WTC11 (cell line): ENCODE results near the gene ABAT. TPM values are rescaled to one million over a fixed set of nuclear protein-coding genes. Genes with fewer than 3 reads are reported as not detected.

Source experiments
- ATAC-seq: fragments of 200-7000 bp; cut with Tn5 transposase; 2 replicates; pipeline ENCODE4 v1.10.0; 2021; ENCODE audit warnings: mild to moderate bottlenecking, moderate library complexity
- CTCF ChIA-PET: fragments of 300-600 bp; sonication (Branson Sonifier 250); formaldehyde crosslinking; loops from one replicate; lab custom pipeline; 2021; ENCODE audit warnings: antibody characterized with exemption; lab: Charles Lee
- POLR2A ChIA-PET: fragments of 350-600 bp; sonication (Branson Sonifier 250); formaldehyde crosslinking; loops from one replicate; lab custom pipeline; 2021; ENCODE audit warnings: antibody characterized with exemption; lab: Charles Lee
- DNase-seq: peaks from one replicate; pipeline ENCODE4 v3.0.0; 2021; ENCODE audit warnings: low spot score
- H3K27ac Mint-ChIP-seq: 2 replicates; pipeline ENCODE4 v1.8.0; 2021; ENCODE audit warnings: mixed read lengths
- H3K27me3 Mint-ChIP-seq: 2 replicates; pipeline ENCODE4 v1.8.0; 2021; ENCODE audit warnings: low read depth, mild to moderate bottlenecking, moderate library complexity, mixed read lengths
- H3K36me3 Mint-ChIP-seq: 2 replicates; pipeline ENCODE4 v1.8.0; 2021; ENCODE audit warnings: mixed read lengths
- H3K4me1 Mint-ChIP-seq: 2 replicates; pipeline ENCODE4 v1.8.0; 2022; ENCODE audit warnings: mixed read lengths
- H3K4me3 Mint-ChIP-seq: 2 replicates; pipeline ENCODE4 v1.8.0; 2021; ENCODE audit warnings: mild to moderate bottlenecking, moderate library complexity, mixed read lengths
- H3K9me3 Mint-ChIP-seq: 2 replicates; pipeline ENCODE4 v1.8.0; 2021; ENCODE audit warnings: mixed read lengths
- CREB1 ChIP-seq: sonication (generic); formaldehyde crosslinking; IDR thresholded peaks from 2 replicates; pipeline ENCODE4 v1.8.0; 2023; ENCODE audit warnings: mild to moderate bottlenecking, missing genetic modification reagents
- CREM ChIP-seq: sonication (generic); formaldehyde crosslinking; IDR thresholded peaks from 2 replicates; pipeline ENCODE4 v1.8.1; 2022; ENCODE audit warnings: mild to moderate bottlenecking, missing genetic modification reagents, moderate library complexity
- EMX1 ChIP-seq: fragments of 250-450 bp; sonication (Bioruptor Pico); IDR thresholded peaks from 2 replicates; pipeline ENCODE4 v1.8.0; 2021; ENCODE audit warnings: mild to moderate bottlenecking
- IRF2 ChIP-seq: sonication (generic); formaldehyde crosslinking; IDR thresholded peaks from 2 replicates; pipeline ENCODE4 v1.8.0; 2022; ENCODE audit warnings: low read depth, missing genetic modification reagents, borderline replicate concordance
- NR1H2 ChIP-seq: sonication (generic); formaldehyde crosslinking; IDR thresholded peaks from 2 replicates; pipeline ENCODE4 v1.9.0; 2021; ENCODE audit warnings: mild to moderate bottlenecking, moderate library complexity, missing genetic modification reagents
- NR3C1 ChIP-seq: sonication (generic); formaldehyde crosslinking; conservative IDR thresholded peaks from 2 replicates; pipeline ENCODE4 v1.8.1; 2023; ENCODE audit warnings: low read depth, mild to moderate bottlenecking, missing genetic modification reagents
- OVOL2 ChIP-seq: fragments of 250-450 bp; sonication (Bioruptor Pico); IDR thresholded peaks from 2 replicates; pipeline ENCODE4 v1.9.0; 2021; ENCODE audit warnings: mild to moderate bottlenecking, borderline replicate concordance
- RELA ChIP-seq: sonication (generic); formaldehyde crosslinking; IDR thresholded peaks from 2 replicates; pipeline ENCODE4 v1.8.1; 2022; ENCODE audit warnings: missing genetic modification reagents, mild to moderate bottlenecking, borderline replicate concordance
- SMAD3 ChIP-seq: sonication (generic); formaldehyde crosslinking; IDR thresholded peaks from 2 replicates; pipeline ENCODE4 v1.8.0; 2022; ENCODE audit warnings: missing genetic modification reagents, mild to moderate bottlenecking, borderline replicate concordance
- SMAD4 ChIP-seq: sonication (generic); formaldehyde crosslinking; IDR thresholded peaks from 2 replicates; pipeline ENCODE4 v1.8.0; 2022; ENCODE audit warnings: mild to moderate bottlenecking, missing genetic modification reagents
- ZNF263 ChIP-seq: sonication (generic); formaldehyde crosslinking; IDR thresholded peaks from 2 replicates; pipeline ENCODE4 v1.8.1; 2022; ENCODE audit warnings: low read depth, mild to moderate bottlenecking, moderate library complexity, missing genetic modification reagents
- total RNA-seq: library from RNA; stranded (reverse); gene quantifications from 3 replicates; pipeline ENCODE4 v1.2.3, GENCODE V29; 2021
- TF ChIP-seq, protein P1 (sequence below): fragments of 250-450 bp; sonication (Bioruptor Pico); IDR thresholded peaks from 2 replicates; pipeline ENCODE4 v1.9.0; 2021; ENCODE audit warnings: mild to moderate bottlenecking
- TF ChIP-seq, protein P2 (sequence below): fragments of 250-450 bp; sonication (Bioruptor Pico); IDR thresholded peaks from 2 replicates; pipeline ENCODE4 v1.9.0; 2021; ENCODE audit warnings: mild to moderate bottlenecking, borderline replicate concordance
- TF ChIP-seq, protein P3 (sequence below): fragments of 250-450 bp; sonication (Bioruptor Pico); IDR thresholded peaks from 2 replicates; pipeline ENCODE4 v1.9.0; 2021; ENCODE audit warnings: moderate library complexity, mild to moderate bottlenecking, inconsistent platforms, borderline replicate concordance
- TF ChIP-seq, protein P4 (sequence below): sonication (generic); formaldehyde crosslinking; IDR thresholded peaks from 2 replicates; pipeline ENCODE4 v1.8.1; 2023; ENCODE audit warnings: mild to moderate bottlenecking, missing genetic modification reagents

The ABAT gene
- total RNA-seq, 1 experiment from 2014 or later = 6.6 TPM

DNA sequence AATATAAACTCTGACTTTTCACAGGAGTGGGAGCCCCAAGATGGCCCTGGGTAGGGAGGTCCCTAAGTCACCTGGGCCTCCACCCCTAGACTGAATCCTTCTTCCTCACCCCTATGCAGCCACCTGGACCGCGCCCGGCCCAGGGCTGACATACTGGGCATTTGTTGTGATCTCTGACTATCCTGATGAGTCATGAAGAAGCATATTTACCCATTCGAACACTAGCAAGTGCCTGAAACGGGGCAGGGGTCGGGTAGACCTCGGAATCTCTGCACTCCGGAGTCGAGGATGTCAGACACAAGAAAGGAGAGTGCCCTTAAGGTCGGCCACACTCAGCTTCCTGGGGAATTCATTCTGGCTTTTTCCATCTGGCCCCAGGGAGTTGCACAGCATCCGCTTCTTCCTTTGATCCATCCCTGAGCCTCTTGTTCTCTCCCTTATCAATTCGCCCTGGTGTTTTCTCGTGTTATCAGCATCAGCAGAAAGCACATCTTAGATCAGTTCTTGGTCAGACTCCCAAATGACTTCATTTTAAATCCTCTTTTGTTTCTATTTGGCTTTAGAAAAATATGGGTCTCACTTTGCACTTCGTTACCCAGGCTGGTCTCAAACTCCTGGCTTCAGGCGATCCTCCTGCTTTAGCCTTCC is 42.5 kb upstream of the ABAT start (continued):
- TF ChIP-seq NR1H2 (CRISPR knock-in tag) (no peak), CREM (CRISPR knock-in tag) (no peak)
- TF ChIP-seq, protein P1, sequence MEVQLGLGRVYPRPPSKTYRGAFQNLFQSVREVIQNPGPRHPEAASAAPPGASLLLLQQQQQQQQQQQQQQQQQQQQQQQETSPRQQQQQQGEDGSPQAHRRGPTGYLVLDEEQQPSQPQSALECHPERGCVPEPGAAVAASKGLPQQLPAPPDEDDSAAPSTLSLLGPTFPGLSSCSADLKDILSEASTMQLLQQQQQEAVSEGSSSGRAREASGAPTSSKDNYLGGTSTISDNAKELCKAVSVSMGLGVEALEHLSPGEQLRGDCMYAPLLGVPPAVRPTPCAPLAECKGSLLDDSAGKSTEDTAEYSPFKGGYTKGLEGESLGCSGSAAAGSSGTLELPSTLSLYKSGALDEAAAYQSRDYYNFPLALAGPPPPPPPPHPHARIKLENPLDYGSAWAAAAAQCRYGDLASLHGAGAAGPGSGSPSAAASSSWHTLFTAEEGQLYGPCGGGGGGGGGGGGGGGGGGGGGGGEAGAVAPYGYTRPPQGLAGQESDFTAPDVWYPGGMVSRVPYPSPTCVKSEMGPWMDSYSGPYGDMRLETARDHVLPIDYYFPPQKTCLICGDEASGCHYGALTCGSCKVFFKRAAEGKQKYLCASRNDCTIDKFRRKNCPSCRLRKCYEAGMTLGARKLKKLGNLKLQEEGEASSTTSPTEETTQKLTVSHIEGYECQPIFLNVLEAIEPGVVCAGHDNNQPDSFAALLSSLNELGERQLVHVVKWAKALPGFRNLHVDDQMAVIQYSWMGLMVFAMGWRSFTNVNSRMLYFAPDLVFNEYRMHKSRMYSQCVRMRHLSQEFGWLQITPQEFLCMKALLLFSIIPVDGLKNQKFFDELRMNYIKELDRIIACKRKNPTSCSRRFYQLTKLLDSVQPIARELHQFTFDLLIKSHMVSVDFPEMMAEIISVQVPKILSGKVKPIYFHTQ = no peak

DNA sequence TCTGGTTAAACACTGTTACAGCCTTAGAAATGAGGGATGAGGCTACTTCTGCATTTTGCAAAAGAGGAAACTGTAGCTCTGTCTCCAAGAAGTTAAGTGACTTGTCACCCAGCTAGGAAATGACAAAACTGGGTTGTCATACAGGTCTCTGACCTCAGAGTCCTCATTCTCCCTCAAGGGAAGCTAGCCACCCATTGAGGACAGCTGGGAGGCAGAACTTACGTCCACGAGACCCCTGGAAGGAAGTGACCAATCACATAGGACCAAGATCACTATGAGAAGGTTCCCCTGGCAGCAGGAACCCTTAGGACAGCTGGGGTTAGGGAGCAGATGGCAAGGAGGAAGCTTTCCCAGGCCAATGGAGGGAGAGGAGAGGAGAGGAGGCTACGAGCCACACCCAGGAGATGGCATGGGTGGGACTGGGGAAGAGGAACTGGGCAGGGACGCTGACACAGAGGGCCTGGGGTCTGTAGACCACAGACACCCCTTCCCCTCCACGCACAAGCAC is 41.7 kb upstream of the ABAT start:
- Mint-ChIP-seq H3K4me3 (no peak overlapping the region), H3K27me3 (no peaks in the 10 kb centered on the region), H3K36me3 (peaks cover 70% of the 10 kb centered on the region), H3K27ac (no peak overlapping the region), H3K9me3 (no peaks in the 10 kb centered on the region), H3K4me1 (no peaks in the 10 kb centered on the region)
- TF ChIP-seq SMAD4 (CRISPR knock-in tag) (no peak), SMAD3 (CRISPR knock-in tag) (no peak), ZNF263 (CRISPR knock-in tag) (no peak), OVOL2 (CRISPR knock-in tag) (no peak), CREB1 (CRISPR knock-in tag) (no peak), EMX1 (CRISPR knock-in tag) (no peak), NR3C1 (CRISPR knock-in tag) (no peak), IRF2 (CRISPR knock-in tag) (no peak), RELA (no peak)
- TF ChIP-seq, protein P2, sequence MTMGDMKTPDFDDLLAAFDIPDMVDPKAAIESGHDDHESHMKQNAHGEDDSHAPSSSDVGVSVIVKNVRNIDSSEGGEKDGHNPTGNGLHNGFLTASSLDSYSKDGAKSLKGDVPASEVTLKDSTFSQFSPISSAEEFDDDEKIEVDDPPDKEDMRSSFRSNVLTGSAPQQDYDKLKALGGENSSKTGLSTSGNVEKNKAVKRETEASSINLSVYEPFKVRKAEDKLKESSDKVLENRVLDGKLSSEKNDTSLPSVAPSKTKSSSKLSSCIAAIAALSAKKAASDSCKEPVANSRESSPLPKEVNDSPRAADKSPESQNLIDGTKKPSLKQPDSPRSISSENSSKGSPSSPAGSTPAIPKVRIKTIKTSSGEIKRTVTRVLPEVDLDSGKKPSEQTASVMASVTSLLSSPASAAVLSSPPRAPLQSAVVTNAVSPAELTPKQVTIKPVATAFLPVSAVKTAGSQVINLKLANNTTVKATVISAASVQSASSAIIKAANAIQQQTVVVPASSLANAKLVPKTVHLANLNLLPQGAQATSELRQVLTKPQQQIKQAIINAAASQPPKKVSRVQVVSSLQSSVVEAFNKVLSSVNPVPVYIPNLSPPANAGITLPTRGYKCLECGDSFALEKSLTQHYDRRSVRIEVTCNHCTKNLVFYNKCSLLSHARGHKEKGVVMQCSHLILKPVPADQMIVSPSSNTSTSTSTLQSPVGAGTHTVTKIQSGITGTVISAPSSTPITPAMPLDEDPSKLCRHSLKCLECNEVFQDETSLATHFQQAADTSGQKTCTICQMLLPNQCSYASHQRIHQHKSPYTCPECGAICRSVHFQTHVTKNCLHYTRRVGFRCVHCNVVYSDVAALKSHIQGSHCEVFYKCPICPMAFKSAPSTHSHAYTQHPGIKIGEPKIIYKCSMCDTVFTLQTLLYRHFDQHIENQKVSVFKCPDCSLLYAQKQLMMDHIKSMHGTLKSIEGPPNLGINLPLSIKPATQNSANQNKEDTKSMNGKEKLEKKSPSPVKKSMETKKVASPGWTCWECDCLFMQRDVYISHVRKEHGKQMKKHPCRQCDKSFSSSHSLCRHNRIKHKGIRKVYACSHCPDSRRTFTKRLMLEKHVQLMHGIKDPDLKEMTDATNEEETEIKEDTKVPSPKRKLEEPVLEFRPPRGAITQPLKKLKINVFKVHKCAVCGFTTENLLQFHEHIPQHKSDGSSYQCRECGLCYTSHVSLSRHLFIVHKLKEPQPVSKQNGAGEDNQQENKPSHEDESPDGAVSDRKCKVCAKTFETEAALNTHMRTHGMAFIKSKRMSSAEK = no peak
- TF ChIP-seq, protein P3, sequence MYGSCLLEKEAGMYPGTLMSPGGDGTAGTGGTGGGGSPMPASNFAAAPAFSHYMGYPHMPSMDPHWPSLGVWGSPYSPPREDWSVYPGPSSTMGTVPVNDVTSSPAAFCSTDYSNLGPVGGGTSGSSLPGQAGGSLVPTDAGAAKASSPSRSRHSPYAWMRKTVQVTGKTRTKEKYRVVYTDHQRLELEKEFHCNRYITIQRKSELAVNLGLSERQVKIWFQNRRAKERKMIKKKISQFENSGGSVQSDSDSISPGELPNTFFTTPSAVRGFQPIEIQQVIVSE = no peak
- TF ChIP-seq, protein P4, sequence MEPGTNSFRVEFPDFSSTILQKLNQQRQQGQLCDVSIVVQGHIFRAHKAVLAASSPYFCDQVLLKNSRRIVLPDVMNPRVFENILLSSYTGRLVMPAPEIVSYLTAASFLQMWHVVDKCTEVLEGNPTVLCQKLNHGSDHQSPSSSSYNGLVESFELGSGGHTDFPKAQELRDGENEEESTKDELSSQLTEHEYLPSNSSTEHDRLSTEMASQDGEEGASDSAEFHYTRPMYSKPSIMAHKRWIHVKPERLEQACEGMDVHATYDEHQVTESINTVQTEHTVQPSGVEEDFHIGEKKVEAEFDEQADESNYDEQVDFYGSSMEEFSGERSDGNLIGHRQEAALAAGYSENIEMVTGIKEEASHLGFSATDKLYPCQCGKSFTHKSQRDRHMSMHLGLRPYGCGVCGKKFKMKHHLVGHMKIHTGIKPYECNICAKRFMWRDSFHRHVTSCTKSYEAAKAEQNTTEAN (CRISPR knock-in tag) = no peak
- no peak for DNase-seq
- ATAC-seq = no peak
- CTCF ChIA-PET = no interaction called here
- POLR2A ChIA-PET = no interaction called here
